ENCODE measurements around the gene ZNF844.

- no peak for TF ChIP-seq CTCF (IDR thresholded peaks at IDR 0.05)
- TF ChIP-seq POLR2A (IDR thresholded peaks at IDR 0.05), result no peak
Measured at GRCh38 chr19:12034620-12035019, 29.9 kb upstream of the ZNF844 start.

Measured in testis (tissue), 2 donors.